Mammary epithelial cell (primary cell): ENCODE results near the gene IFNL4.

ENCODE experiments used
- EZH2 ChIP-seq: IDR thresholded peaks from 2 replicates; pipeline ENCODE4 v1.6.1; 2012; ENCODE audit warnings: low read length, inconsistent platforms, borderline replicate concordance
- TF ChIP-seq, protein P1 (sequence below), 2 donors: IDR thresholded peaks in 1 of 2; conservative IDR thresholded peaks in 1 of 2; 2 replicates each; pipeline ENCODE4 v1.5.1; 2011 to 2012; ENCODE audit warnings: inconsistent platforms in 2 of 2, low read length in 2 of 2, mild to moderate bottlenecking in 2 of 2, control low read depth in 1 of 2, low read depth in 1 of 2; ENCODE audit not compliant: insufficient read depth in 1 of 2; ENCODE audit errors: extremely low read depth in 1 of 2

- TF ChIP-seq, protein P1, sequence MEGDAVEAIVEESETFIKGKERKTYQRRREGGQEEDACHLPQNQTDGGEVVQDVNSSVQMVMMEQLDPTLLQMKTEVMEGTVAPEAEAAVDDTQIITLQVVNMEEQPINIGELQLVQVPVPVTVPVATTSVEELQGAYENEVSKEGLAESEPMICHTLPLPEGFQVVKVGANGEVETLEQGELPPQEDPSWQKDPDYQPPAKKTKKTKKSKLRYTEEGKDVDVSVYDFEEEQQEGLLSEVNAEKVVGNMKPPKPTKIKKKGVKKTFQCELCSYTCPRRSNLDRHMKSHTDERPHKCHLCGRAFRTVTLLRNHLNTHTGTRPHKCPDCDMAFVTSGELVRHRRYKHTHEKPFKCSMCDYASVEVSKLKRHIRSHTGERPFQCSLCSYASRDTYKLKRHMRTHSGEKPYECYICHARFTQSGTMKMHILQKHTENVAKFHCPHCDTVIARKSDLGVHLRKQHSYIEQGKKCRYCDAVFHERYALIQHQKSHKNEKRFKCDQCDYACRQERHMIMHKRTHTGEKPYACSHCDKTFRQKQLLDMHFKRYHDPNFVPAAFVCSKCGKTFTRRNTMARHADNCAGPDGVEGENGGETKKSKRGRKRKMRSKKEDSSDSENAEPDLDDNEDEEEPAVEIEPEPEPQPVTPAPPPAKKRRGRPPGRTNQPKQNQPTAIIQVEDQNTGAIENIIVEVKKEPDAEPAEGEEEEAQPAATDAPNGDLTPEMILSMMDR (conservative IDR thresholded peaks at IDR 0.05 in 1 of 2, IDR thresholded peaks at IDR 0.05 in 1 of 2; ENCODE audit: extremely low read depth in 1 of 2, insufficient read depth in 1 of 2, low read depth in 1 of 2, low read length in 2 of 2): no peak
- TF ChIP-seq EZH2: no peak
Observed at GRCh38 chr19:39276740-39277139, 28.1 kb upstream of the IFNL4 start.
